Amygdala (tissue), 56 donors: ENCODE results near the gene MAGI3.
A peak's percentile ranks its signal among the peaks of the same experiment; 100 is the strongest.

ENCODE experiments used
- DNase-seq, 56 donors: peaks; one replicate each; lab custom pipeline; 2025; lab: John Stamatoyannopoulos, UW

The MAGI3 gene

DNA sequence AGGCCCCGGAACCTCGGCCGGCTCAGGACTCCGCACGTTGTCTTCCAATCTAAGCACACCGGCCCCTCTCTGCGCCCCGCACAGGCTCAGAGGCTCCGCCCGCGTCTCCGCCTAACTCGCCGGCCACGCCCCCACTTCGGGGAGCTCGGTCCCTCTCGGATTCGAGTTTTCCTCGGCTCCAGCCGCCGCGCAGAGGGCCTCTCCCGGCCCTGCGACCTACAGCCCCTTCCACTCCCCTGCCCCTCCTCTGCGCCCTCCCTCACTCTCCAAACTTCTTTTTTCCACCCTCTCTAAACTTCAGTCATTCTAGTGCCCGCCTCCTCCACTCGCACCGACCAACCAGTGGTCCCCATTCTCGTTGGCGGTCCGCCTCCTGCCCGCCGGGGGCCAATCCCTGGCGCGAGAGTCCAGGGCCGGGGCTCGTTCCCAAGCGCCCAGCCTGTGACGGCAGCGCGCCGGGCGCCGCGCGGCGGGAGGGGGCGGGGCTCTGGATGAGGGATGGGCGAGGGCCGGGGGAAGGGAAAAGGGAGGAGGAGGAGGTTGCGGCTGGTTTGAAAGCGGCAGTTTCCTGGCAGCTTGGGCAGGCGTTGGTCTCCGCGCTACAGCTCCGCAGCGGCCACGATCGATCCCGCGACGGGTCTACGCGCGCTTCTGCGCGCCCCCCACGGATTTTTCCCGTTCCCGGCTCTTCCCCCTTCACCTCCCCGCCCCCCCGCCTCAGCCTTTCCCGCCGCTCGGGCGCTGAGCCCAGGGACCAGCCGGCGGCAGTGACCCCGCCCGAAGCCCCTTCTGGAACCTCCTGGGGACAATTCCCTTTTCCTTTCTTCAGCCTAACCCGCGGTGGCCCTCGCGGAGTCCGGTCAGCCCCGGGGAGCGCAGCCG lies at the start of gene MAGI3:
MAGI3 (plus strand) TSS at position 563 of the 882 bp plus-strand sequence. CDS start 519 bp downstream, outside the sequence.
- DNase-seq, result peak; percentile 48 to 98 (median 94)

DNA sequence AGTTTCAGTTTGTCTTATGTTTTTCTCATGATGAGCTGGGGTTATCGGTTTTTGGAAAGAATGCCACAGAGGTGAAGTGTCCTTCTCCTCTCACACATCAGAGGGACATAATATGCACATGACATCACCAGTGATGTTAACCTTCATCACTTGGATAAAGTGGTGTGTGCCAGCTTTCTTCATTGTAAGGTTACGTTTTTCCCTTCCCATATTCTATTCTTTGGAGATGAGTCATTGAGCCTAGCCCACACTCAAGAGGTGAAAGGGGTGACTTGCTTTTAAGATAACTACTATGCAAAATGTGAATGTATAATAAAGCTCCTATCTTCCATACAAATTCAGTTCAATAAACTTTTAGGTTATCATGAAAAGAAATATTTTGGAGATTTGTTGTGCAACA lies 36.7 kb upstream of the MAGI3 start:
- no peak for DNase-seq

DNA sequence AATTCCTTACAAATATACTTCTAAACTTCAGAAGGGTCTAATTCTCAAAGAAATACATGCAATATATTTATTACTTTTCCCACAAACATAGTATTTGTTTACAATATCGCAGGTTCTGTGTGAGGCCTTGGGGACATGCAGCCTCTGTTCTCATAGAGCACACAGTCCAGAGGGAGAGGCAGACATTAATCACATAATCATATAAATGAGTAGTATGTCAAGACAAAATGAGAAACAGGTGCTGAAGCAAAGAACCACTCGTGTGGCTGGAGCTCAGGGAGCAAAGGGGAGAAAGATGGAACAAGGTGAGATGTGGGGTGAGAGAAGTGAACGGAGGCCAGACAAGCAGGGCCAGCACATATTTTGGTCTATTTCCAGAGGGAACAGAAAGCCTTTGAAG lies 26.4 kb upstream of the MAGI3 start:
- DNase-seq, result no peak

DNA sequence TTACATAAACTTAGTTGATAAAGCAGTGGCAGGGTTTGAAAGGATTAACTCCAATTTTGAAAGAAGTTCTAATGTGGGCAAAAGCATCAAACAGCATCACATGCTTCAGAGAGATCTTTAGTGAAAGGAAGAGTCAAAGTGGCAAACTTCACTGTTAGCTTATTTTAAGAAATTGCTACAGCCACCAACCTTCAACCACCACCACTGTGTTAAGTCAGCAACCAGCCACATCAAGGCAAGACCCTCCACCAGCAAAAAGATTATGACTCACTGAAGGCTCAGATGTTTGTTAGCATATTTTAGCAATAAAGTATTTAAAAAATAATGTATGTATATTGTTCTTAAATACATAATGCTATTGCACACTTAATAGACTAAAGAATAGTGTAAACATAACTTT lies 21.3 kb upstream of the MAGI3 start:
- DNase-seq, result no peak

DNA sequence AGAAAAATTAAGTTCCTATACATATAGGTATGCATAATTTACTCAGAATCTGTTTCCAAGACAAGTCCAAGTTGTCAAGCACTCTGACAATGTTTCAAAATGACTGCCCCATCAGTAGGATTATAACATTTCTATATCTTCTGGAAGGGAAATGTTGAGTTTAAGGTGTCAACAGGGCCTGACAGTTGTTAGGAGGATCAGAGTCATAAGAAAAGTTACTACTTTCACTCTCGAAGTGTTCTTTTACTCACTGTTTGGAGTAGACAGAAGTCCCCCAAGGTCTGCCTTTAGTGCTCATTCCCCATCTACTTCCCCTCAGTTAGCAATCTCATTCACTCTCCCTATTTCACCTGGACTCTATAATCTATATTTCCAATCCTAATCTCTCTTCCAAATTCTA lies 20.6 kb upstream of the MAGI3 start:
- DNase-seq, result no peak

DNA sequence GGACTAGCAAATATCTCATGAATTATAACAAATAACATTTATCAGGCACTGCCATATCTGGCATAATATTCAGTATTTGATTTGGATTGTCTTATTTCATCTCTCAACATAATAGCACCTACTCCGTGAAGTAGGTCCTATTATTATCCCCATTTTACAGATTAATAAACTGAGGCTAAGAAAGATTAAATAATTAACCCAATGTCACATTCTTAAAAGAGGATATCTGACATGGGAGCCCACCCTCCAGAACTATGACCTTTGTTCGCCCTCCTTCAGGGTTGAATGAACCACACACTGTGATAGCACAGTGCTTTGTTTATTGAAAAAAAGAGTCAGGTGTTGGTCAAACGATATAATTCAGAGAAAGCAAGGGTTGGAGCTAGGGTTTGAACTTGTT lies 19.4 kb upstream of the MAGI3 start:
- DNase-seq, result no peak

DNA sequence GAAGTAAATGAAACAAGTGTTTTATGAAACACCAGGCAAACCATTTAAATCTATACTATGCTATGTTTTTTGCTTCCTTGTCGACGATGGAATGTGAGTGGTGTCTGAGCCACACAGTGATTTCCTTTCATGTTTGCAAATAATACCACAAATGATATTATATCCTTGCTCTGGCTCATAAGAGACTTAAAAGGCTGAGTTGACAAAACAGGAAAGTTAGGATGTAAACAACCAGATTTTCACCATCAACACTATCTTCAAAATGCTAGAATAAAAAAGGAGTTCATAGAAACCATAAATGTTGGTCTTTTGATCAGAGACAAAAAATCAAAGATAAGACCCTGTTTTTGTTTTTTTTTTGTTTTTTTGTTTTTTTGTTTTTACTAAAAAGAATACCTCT lies 17.8 kb upstream of the MAGI3 start:
- no peak for DNase-seq

DNA sequence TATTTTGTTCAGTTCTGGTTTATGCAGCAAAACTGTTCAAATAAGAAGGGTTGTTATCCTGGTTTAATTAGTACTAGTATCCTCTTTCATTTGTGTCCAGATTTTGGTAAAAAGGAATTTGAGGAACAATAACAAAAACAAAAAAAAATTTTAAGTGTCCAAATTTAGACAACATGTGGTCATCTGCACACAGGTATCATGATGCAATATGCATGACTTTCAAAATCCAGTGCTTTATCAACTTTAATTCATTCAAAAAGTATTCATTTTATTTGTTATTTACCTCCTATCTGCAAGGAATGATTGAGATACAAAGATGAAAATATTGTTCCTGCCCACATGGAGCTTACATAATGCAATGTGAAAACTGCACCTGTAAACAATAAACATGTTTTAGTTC lies 16.7 kb upstream of the MAGI3 start:
- no peak for DNase-seq

DNA sequence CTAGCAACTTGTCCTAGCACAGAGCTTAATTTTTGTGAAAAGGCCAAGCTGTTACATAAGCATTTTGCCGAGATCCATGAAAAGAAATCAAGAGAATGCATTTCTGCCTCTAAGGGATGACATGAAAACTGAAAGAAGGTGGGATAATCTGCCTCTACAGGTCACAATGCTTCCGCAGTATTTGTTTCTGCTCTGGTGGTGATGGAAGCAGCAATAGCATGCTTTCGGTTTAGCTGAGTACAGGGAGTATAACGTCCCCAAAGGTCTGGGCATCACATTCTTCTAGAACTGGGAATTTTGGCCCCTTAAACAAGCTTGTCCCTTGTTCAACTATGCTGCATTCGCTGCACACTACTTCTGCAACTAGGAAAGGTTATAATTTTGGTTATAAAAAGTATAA lies 14.4 kb upstream of the MAGI3 start:
- peak in 1 of 56 donors; percentile 12 for DNase-seq

DNA sequence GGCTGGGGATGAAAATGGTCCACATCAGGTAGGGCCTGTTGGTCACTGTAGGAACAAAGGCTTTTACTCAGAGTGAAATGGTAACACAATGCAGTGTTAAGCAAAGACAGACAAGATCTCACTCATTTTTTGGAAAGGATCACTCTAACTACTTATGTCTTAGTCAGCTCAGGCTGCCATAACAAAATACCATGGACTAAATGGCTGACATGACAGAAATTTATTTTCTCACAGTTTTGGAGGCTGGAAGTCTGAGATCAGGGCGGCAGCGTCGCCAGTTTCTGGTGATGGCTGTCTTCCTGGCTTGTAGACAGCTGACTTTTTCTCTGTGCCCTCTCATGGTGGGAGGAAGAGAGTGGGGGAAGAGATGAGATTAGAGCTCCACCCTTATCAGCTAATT lies 10.2 kb upstream of the MAGI3 start:
- DNase-seq, result no peak

DNA sequence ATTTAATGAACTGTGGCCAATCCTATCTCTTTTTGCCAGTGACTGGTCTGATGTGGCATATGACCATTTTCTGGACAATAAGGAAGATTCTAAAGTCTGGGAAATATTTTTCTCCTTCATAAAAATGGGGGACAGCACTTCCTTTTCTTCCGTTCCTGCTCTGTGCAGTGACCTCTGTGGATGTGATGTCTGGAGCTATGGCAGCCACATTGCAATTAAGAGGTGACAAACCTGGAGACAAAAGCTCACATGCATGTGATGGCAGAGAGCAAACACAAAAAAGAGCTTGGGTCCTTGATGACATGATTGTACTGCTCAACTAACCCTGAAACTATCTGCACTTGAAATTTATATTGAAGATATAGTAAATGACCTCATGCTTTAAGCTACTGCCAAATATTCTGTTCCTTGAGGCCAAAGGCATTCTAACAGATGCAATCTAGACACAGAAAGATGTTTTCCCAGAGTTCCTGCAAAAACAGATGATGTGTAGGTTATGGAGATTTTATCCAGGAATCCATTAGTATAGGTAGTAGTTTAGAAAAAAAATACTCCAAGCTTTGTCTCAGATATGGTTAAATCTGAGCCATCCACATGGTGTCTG lies 2.2 kb upstream of the MAGI3 start:
- no peak for DNase-seq

DNA sequence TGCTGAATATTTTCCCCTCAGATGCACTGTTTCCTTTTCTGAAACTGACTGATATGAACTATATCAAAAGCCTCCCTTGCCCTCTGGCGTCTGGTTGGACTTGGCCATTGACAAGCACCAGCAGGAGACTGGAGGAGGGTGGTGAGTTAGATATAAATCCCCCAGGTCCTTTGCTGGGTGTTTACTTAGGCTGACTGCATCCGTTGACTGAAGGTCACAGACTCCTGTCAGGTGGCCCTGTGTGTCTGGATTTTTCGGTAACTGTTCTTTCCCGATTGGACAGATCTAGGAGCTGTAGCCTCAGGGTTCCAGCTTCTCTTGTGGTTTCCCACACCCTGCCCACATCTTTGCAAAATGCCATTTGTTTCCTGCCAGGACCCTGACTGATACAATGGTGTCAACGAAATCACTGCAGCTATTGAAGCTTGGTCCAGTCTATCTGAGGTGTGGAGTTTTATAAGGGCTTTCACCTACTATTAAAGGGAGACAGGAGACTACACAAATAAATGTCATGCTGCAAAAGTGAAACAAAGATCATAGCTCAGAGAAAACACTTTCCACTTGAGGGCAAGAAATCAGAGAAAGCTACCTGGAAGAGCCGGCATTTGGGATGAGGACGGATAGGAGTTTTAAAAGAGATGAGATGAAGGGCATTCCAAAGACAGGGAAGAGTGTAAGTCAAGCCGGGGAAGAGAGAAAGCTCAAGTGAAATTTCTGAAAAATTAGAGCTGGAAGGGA lies 1.5 kb upstream of the MAGI3 start:
- DNase-seq, result no peak

DNA sequence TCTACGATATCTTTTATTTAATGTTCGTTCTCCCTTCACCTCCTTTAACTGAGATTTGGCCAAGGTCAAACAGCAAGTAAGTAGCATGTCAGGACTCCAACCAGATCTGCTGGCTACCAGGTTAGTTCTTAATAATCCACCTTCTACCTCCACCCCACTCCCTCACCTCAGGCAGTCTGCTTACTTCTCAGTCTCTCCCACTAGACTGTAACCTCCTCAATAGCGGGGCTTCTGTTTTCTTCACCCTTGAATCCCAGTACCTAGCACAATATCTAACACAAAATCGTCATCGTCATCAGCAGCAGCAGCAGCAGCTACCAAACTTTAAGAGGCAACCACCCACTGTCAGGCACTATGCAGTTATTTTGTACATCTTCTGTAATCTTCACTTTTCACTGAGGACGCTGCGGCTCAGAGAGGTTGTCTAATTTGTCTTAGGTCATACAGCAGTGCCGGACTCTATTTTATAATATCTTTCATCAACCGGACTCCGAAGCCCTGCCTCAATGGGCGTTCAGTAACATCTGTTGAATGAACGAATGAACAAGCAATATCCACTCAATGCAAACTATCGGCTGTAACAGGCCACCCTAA lies 859 bp upstream of the MAGI3 start:
- DNase-seq, result peak in 1 of 56 donors; percentile 44

DNA sequence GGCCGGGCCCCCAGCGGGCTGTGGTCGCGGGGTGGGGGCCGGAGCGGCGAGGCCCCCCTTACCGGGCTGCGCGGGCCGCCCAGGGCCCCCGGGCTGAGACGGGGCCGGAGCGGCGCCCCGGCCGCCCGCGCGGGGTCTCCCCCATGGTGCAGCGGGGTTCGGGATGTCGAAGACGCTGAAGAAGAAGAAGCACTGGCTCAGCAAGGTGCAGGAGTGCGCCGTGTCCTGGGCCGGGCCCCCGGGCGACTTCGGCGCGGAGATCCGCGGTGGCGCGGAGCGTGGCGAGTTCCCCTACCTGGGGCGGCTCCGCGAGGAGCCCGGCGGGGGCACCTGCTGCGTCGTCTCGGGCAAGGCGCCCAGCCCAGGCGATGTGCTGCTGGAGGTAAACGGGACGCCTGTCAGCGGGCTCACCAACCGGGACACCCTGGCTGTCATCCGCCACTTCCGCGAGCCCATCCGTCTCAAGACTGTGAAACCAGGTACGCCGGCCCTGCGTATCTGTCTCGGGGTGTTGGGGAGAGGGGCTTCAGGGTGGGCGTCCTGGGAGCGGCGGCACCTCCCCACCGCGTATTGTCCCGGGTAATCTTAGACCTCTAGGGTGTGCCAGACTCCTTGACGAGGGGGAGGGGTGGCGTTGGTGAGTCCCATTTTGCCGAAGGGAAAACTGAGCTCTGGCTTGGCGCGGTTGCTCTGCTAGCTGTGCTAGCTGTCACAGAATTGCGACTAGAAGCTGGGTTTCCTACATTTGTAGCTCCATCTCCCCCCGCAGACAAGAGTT lies 745 bp downstream of the MAGI3 start:
- peak in 22 of 56 donors; percentile 8 to 64 (median 28) for DNase-seq

DNA sequence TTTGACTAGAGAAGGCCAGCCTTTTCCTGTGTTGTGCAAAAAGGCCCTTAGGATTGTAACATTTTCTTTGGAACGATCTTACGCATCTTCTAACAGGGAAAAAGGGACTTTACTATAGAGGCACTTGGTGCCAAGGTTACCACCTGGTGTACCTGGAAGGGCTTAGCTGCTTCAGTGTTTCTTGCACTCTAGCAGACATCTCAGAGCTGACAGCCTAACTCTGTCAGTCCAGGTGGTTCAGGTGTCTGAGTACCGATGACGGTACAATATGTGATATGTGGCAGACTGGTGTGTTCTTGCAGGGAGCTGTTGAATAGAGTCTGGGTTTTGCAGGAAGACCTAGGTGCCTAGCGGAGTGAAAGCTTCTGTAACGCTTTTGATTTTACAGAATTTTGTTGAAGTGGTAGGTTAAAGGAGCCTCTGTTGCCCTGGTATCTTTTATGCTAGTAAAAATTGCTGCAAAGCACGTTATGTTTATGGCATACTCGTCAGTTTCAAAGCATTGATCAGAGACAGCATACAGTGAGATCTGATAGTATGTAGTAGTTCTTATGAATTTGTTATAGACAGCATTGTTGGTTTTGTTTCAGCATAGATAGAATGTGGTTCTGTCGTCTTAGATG lies 1.4 kb downstream of the MAGI3 start:
- peak in 4 of 56 donors; percentile 6 to 31 (median 12) for DNase-seq

DNA sequence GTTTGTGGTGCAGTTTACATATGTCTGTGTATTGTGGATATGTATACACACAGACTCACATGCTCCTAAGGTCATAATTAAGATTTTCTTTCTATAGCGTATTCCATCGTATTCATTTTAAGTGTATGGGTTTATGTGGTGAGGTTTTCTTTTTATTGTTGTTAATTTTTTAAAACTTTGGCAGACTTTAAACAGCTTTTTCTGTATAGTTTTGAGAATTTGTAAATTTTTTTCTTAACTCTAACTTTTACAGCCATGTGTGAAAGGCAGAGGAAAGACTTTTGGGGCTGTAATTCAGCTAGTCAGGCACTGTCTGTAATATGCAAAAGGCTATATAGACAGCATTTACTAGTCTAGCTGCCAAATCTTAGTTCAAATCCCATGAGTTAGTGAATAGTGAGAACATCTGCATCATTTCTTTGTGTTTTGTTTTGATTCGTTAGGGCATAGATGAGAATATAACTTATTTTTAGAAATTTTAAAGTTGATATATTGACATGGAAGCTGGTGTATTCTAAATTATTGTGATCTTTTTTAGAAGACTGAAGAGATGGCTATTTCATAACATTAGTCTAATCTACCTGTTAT lies 2.3 kb downstream of the MAGI3 start:
- DNase-seq, result no peak

DNA sequence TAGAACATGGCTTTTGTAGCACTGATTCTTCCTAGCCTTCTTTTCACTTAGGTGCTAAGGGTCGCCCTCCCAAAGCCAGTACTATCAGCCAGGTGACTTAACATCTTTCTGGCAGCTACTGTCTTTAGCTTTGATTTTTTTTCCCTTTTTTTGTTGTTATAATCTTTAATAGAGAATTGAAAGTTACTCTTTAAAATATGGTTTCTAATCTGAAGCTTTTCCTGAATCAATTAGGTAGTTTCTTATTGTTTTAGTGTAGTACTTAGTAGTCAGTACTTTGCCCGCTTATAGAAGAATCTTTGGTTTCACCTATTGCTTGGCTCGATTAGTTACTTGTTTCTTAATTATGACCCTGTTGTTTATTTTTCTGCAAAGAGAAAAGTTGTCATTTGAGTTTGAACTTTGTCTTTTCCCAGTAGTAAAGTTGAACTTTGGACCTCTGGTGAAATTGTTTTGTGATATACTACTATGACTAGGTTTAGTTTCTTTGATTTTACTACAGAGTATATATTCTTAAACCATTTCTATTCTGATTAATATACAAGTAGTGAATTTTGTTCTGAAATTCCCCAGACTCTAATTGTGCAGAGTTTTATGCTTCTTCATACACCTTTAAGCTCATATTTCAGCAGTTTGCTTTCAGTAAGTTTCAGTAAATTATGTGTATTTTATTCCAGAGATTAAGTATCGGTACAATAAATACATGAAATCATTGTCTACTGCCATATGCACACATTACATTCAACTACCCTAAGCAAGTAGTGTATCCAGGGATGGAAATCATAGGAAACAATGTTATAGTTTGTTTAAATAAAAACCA lies 3.9 kb downstream of the MAGI3 start:
- no peak for DNase-seq

DNA sequence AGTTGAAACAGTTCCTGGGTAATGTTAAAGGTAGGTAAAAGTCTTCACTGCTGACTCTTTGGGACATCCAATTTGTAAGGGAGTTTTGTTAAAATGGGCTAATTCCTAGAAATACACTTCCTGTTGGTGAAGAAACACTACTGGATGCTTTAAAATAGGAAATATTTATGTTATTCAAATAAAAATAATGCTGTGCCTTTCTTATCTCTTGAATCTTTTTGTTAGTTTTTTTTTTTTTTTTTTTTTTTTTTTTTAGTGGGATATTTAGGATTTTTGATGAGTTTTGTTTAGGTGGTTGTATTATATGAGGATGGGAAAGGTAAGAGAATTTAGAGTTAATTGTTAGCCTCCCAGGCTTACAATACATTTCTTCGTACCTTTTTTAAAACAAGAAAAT lies 4.5 kb downstream of the MAGI3 start:
- no peak for DNase-seq
